Esophagus squamous epithelium (tissue), 5 donors: ENCODE data around the gene SLC39A5. TPM values are rescaled to one million over a fixed set of nuclear protein-coding genes. Genes with fewer than 3 reads are reported as not detected.

Source experiments
- DNase-seq: peaks from one replicate; lab custom pipeline; 2025; lab: John Stamatoyannopoulos, UW
- H3K27ac ChIP-seq, 4 donors: fragments of 200-600 bp; sonication (generic); one replicate each; pipeline ENCODE4 v1.5.1; 2016 to 2019; ENCODE audit warnings: mild to moderate bottlenecking in 1 of 4
- H3K27me3 ChIP-seq, 4 donors: fragments of 200-600 bp; sonication (generic); 1 replicate in 3 of 4; 2 replicates in 1 of 4; pipeline versions ENCODE4 v1.5.1 to v1.6.0; 2017 to 2021; ENCODE audit warnings: antibody characterized with exemption in 1 of 4
- H3K36me3 ChIP-seq, 3 donors: fragments of 200-600 bp; sonication (generic); one replicate each; pipeline ENCODE4 v1.5.1; 2016 to 2019
- H3K4me1 ChIP-seq, 3 donors: fragments of 200-600 bp; sonication (generic); one replicate each; pipeline ENCODE4 v1.5.1; 2017 to 2019
- H3K4me3 ChIP-seq, 4 donors: fragments of 200-600 bp; sonication (generic); 1 replicate in 3 of 4; 2 replicates in 1 of 4; pipeline ENCODE4 v1.5.1; 2016 to 2019; ENCODE audit warnings: mild to moderate bottlenecking in 2 of 4, moderate library complexity in 1 of 4
- H3K9me3 ChIP-seq, 3 donors: fragments of 200-600 bp; sonication (generic); one replicate each; pipeline ENCODE4 v1.5.1; 2016 to 2019
- CTCF ChIP-seq, 6 experiments: fragments of 450-650 bp in 4 of 6; fragments of 200-600 bp in 2 of 6; sonication (generic) in 2 of 6; IDR thresholded peaks; one replicate each; pipeline ENCODE4 v1.5.1; 2016 to 2019; ENCODE audit warnings: antibody characterized with exemption in 6 of 6, mild to moderate bottlenecking in 4 of 6, moderate library complexity in 4 of 6
- POLR2A ChIP-seq, 4 donors: fragments of 450-650 bp; IDR thresholded peaks; one replicate each; pipeline ENCODE4 v1.6.1; 2017; ENCODE audit warnings: antibody characterized with exemption in 4 of 4, mild to moderate bottlenecking in 4 of 4, moderate library complexity in 3 of 4
- WGBS, 2 donors: methylation state at CpG; one replicate each; pipeline ENCODE4 v1.1.5; 2018; 5-methylcytosine and 5-hydroxymethylcytosine counted together
- intact Hi-C: fragments of 100-400 bp; cut with DNase I; formaldehyde crosslinking; loops from one replicate; pipeline ENCODE4 v1.15.0; 2022
- total RNA-seq, 4 donors: library from RNA; depleted of rRNA; stranded (reverse); fragments of >200 nt; gene quantifications; one replicate each; pipeline ENCODE4 v1.1.0, GENCODE V29; 2016
- donor health status: DM: yes; HTN: yes; CAD: no.

SLC39A5 gene
- total RNA-seq, 4 donors from 2014 or later, result 1.1 TPM; not detected in 3

- WGBS, 2 donors, result 75 to 100% methylated on average over 2 to 3 of the region's 3 CpGs
- peaks cover 40 to 95% (median 66%) of the 10 kb centered on the region in 3 donors for H3K36me3 ChIP-seq
- intact Hi-C loops, result no loop called here
Measured at GRCh38 chr12:56252649-56253048, 22.8 kb downstream of the SLC39A5 start.

GRCh38 chr12:56253091-56253490 lies 23.2 kb downstream of the SLC39A5 start:
- Histone ChIP-seq H3K27ac (no peak overlapping the region), H3K36me3 (peaks cover 38 to 90% (median 62%) of the 10 kb centered on the region in 3 donors), H3K4me1 (peaks cover 15 to 22% (median 16%) of the 10 kb centered on the region in 3 donors), H3K9me3 (no peaks in the 10 kb centered on the region), H3K27me3 (no peaks in the 10 kb centered on the region), H3K4me3 (no peak overlapping the region)
- no peak for DNase-seq
- TF ChIP-seq POLR2A (IDR thresholded peaks at IDR 0.05) (no peak), CTCF (IDR thresholded peaks at IDR 0.05) (no peak)
- intact Hi-C loops, result no loop called here
- WGBS, 2 donors, result 87 to 95% methylated on average over 3 to 10 of the region's 11 CpGs

More at GRCh38 chr12:56252649-56253048, 22.8 kb downstream of the SLC39A5 start:
- Histone ChIP-seq H3K4me1 (peaks cover 15 to 21% (median 16%) of the 10 kb centered on the region in 3 donors), H3K9me3 (no peaks in the 10 kb centered on the region), H3K27me3 (no peaks in the 10 kb centered on the region), H3K27ac (no peak overlapping the region), H3K4me3 (no peak overlapping the region)
- DNase-seq, result no peak
- TF ChIP-seq POLR2A (IDR thresholded peaks at IDR 0.05), result no peak
- no peak for TF ChIP-seq CTCF (IDR thresholded peaks at IDR 0.05)

- no peaks in the 10 kb centered on the region for H3K9me3 ChIP-seq
Measured at GRCh38 chr12:56255671-56256070, 25.8 kb downstream of the SLC39A5 start.

DNA sequence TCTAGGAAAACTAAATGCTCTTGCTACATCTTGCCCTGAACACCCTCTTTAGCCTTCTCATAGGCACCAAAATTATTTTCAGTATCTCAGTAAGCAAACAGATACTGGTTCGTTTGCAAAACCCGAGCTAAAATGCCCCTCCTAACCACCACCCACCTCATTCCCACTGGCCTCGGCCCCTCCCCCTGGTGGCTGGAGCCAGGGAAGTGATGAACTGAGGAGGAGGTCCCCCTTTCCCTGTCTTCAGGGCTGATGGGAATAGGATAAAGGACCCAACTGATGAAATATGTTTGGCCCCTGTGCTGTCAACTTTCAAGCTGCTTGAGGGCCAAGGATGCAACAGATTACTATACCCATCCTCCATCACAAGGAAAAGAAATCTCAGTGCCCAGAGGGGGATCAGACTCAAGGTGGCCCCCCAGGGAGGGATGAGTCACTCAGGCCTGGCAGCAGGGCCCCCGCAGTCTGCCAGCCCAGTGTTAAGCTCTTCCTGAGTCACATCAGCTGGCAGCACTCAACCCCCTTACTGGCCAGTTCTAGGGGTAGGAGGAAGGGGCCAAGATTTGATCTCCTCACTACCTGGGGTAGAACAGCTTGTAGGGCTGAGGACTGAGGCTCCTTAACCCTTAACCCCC lies 26.6 kb downstream of the SLC39A5 start:
- no peak for TF ChIP-seq CTCF (IDR thresholded peaks at IDR 0.05)
- TF ChIP-seq POLR2A (IDR thresholded peaks at IDR 0.05), result no peak
- Histone ChIP-seq H3K27ac (peak overlapping the region in 2 of 4 donors; percentile 93 to 96), H3K36me3 (peaks cover 30 to 57% (median 43%) of the 10 kb centered on the region in 3 donors), H3K9me3 (no peaks in the 10 kb centered on the region), H3K4me1 (peaks cover 15 to 32% (median 24%) of the 10 kb centered on the region in 3 donors), H3K4me3 (peak overlapping the region in 2 of 4 donors; percentile 74 to 90), H3K27me3 (no peaks in the 10 kb centered on the region)
- intact Hi-C loops, result no loop called here
- no peak for DNase-seq
- WGBS, 2 donors, result 28 to 54% methylated on average over 3 of the region's 4 CpGs

More at GRCh38 chr12:56255671-56256070, 25.8 kb downstream of the SLC39A5 start:
- WGBS, 2 donors, result 62 to 75% methylated on average over 2 to 5 of the region's 7 CpGs
- no peak overlapping the region for H3K27ac ChIP-seq
- no peaks in the 10 kb centered on the region for H3K27me3 ChIP-seq
- TF ChIP-seq POLR2A (IDR thresholded peaks at IDR 0.05) (no peak), CTCF (IDR thresholded peaks at IDR 0.05) (no peak)
- no peak for DNase-seq
- no peak overlapping the region for H3K4me3 ChIP-seq
- H3K4me1 ChIP-seq, result peaks cover 15 to 31% (median 24%) of the 10 kb centered on the region in 3 donors
- intact Hi-C loops, result no loop called here
- peaks cover 30 to 64% (median 48%) of the 10 kb centered on the region in 3 donors for H3K36me3 ChIP-seq

- Histone ChIP-seq H3K27ac (peak overlapping the region; percentile 89 to 96 (median 94)), H3K4me1 (peaks cover 15 to 38% (median 24%) of the 10 kb centered on the region in 3 donors), H3K9me3 (no peaks in the 10 kb centered on the region), H3K27me3 (no peaks in the 10 kb centered on the region), H3K36me3 (peaks cover 27 to 50% (median 39%) of the 10 kb centered on the region in 3 donors), H3K4me3 (peak overlapping the region; percentile 74 to 90 (median 82))
- WGBS, 2 donors, result 49 to 100% methylated on average over 1 to 6 of the region's 8 CpGs
- TF ChIP-seq POLR2A (IDR thresholded peaks at IDR 0.05) (no peak), CTCF (IDR thresholded peaks at IDR 0.05) (no peak)
- intact Hi-C loops, result no loop called here
- no peak for DNase-seq
Measured at GRCh38 chr12:56257071-56257470, 27.2 kb downstream of the SLC39A5 start.
